HCT116 (cell line): ENCODE data around the gene ATP2B3. TPM values are rescaled to one million over a fixed set of nuclear protein-coding genes. Genes with fewer than 3 reads are reported as not detected.

Source experiments
- ATAC-seq: fragments of 200-7000 bp; cut with Tn5 transposase; 2 replicates; pipeline ENCODE4 v1.9.1; 2020; ENCODE audit warnings: mild to moderate bottlenecking, moderate library complexity
- BruUV-seq: library from RNA; stranded (reverse); fragments of 400-500 nt; replicated peaks from 2 replicates; lab custom pipeline; 2021; lab: Mats Ljungman, UMichigan
- CTCF ChIA-PET: fragments of 300-600 bp; sonication (Branson Sonifier 250); formaldehyde crosslinking; loops from one replicate; lab custom pipeline; 2021; ENCODE audit warnings: antibody characterized with exemption; lab: Charles Lee
- POLR2A ChIA-PET: fragments of 300-600, 350-600 bp; sonication (Branson Sonifier 250); formaldehyde crosslinking; loops from one replicate; lab custom pipeline; 2021; ENCODE audit warnings: antibody characterized with exemption; lab: Charles Lee
- RAD21 ChIA-PET, 2 experiments: fragments of 300-600 bp; sonication (Branson Sonifier 250); formaldehyde crosslinking; loops; one replicate each; lab custom pipeline; 2023; ENCODE audit warnings: low total read pairs in 2 of 2; ENCODE audit not compliant: uncharacterized antibody in 2 of 2, unreplicated experiment in 2 of 2, low non-redundant PET in 1 of 2; lab: Charles Lee
- DNase-seq: peaks from one replicate; pipeline ENCODE4 v3.0.0-alpha.2; 2010; ENCODE audit warnings: low read depth, low spot score
- H2AFZ ChIP-seq: fragments of 200-600 bp; shearing (Covaris generic), sonication (generic); 2 replicates; pipeline ENCODE4 v1.6.1; 2017; ENCODE audit warnings: low read depth, mixed run types, mixed read lengths, antibody characterized with exemption, low read length; ENCODE audit not compliant: poor library complexity, severe bottlenecking
- H3K27ac ChIP-seq: 2 replicates; pipeline ENCODE4 v1.5.1; 2012; ENCODE audit warnings: low read depth, low read length
- H3K27me3 ChIP-seq: fragments of 200-600 bp; sonication (generic); 2 replicates; pipeline ENCODE4 v1.6.1; 2016; ENCODE audit warnings: mixed run types, low read length, mixed read lengths; ENCODE audit not compliant: insufficient read depth
- H3K36me3 ChIP-seq, 2 experiments: fragments of 200-500 bp in 1 of 2; fragments of 200-600 bp in 1 of 2; sonication (Bioruptor generic) in 1 of 2; sonication (generic) in 1 of 2; 2 replicates each; pipeline versions ENCODE4 v1.5.1 to v1.6.1; 2014 to 2016; ENCODE audit warnings: low read length in 2 of 2, inconsistent platforms in 1 of 2, mixed read lengths in 1 of 2, mixed run types in 1 of 2; ENCODE audit not compliant: insufficient read depth in 2 of 2, control insufficient read depth in 1 of 2
- H3K4me1 ChIP-seq, 2 experiments: fragments of 200-600 bp in 1 of 2; sonication (generic) in 1 of 2; 2 replicates each; pipeline versions ENCODE4 v1.5.1 to v1.6.1; 2012 to 2017; ENCODE audit warnings: low read length in 2 of 2, inconsistent platforms in 1 of 2, mild to moderate bottlenecking in 1 of 2, mixed read lengths in 1 of 2, mixed run types in 1 of 2, moderate library complexity in 1 of 2; ENCODE audit not compliant: insufficient read depth in 2 of 2, control insufficient read depth in 1 of 2
- H3K4me2 ChIP-seq: fragments of 200-600 bp; sonication (generic); 2 replicates; pipeline ENCODE4 v1.6.1; 2017; ENCODE audit warnings: mixed run types, low read length, mixed read lengths
- H3K4me3 ChIP-seq, 2 experiments: fragments of 200-600 bp in 1 of 2; sonication (generic) in 1 of 2; replicated peaks in 1 of 2; 2 replicates each; pipeline ENCODE4 v1.5.1; 2011 to 2016; ENCODE audit warnings: low read length in 2 of 2, control low read depth in 1 of 2, low read depth in 1 of 2, mild to moderate bottlenecking in 1 of 2, mixed read lengths in 1 of 2, mixed run types in 1 of 2
- H3K79me2 ChIP-seq: fragments of 200-600 bp; sonication (generic); 2 replicates; pipeline ENCODE4 v1.6.1; 2017; ENCODE audit warnings: mild to moderate bottlenecking, mixed run types, low read length, moderate library complexity, mixed read lengths; ENCODE audit not compliant: insufficient read depth
- H3K9ac ChIP-seq: fragments of 200-600 bp; sonication (generic); 2 replicates; pipeline ENCODE4 v1.6.1; 2016; ENCODE audit warnings: low read length, mixed read lengths
- H3K9me2 ChIP-seq: fragments of 200-600 bp; sonication (generic), shearing (Covaris generic); 2 replicates; pipeline ENCODE4 v1.6.1; 2017; ENCODE audit warnings: mixed run types, mild to moderate bottlenecking, moderate library complexity; ENCODE audit not compliant: insufficient read depth
- H3K9me3 ChIP-seq, 2 experiments: fragments of 200-500 bp in 1 of 2; fragments of 200-600 bp in 1 of 2; sonication (Bioruptor generic) in 1 of 2; sonication (generic) in 1 of 2; 2 replicates each; pipeline ENCODE4 v1.6.1; 2014 to 2017; ENCODE audit warnings: low read length in 2 of 2, mixed read lengths in 2 of 2, inconsistent platforms in 1 of 2, low read depth in 1 of 2, mild to moderate bottlenecking in 1 of 2, mixed run types in 1 of 2, moderate library complexity in 1 of 2; ENCODE audit not compliant: control insufficient read depth in 1 of 2, insufficient read depth in 1 of 2
- H4K20me1 ChIP-seq: fragments of 200-600 bp; sonication (generic), shearing (Covaris generic); 2 replicates; pipeline ENCODE4 v1.6.1; 2017; ENCODE audit warnings: mixed run types, mild to moderate bottlenecking, moderate library complexity; ENCODE audit not compliant: insufficient read depth
- ATF3 ChIP-seq: IDR thresholded peaks from 2 replicates; pipeline ENCODE4 v1.6.1; 2012
- CEBPB ChIP-seq: IDR thresholded peaks from 2 replicates; pipeline ENCODE4 v1.6.1; 2012; ENCODE audit warnings: low read depth
- EGR1 ChIP-seq: IDR thresholded peaks from 2 replicates; pipeline ENCODE4 v1.6.1; 2012; ENCODE audit warnings: low read depth
- ELF1 ChIP-seq: IDR thresholded peaks from 2 replicates; pipeline ENCODE4 v1.6.1; 2012; ENCODE audit warnings: low read depth, borderline replicate concordance
- EZH2 ChIP-seq: fragments of 200-600 bp; sonication (generic); IDR thresholded peaks from 2 replicates; pipeline ENCODE4 v1.6.1; 2017; ENCODE audit warnings: antibody characterized with exemption, mixed run types
- FOSL1 ChIP-seq: IDR thresholded peaks from 2 replicates; pipeline ENCODE4 v1.6.1; 2012; ENCODE audit warnings: low read depth
- POLR2A ChIP-seq: IDR thresholded peaks from 2 replicates; pipeline ENCODE4 v1.7.0; 2011; ENCODE audit warnings: borderline replicate concordance; ENCODE audit not compliant: insufficient read depth, insufficient read length; ENCODE audit errors: extremely low read depth
- POLR2AphosphoS5 ChIP-seq: IDR thresholded peaks from 2 replicates; pipeline ENCODE4 v1.6.1; 2011; ENCODE audit warnings: mild to moderate bottlenecking, low read depth, low read length, moderate library complexity
- REST ChIP-seq: IDR thresholded peaks from 2 replicates; pipeline ENCODE4 v1.6.1; 2012; ENCODE audit warnings: low read depth
- SIN3A ChIP-seq: IDR thresholded peaks from 2 replicates; pipeline ENCODE4 v1.6.1; 2012; ENCODE audit warnings: low read depth
- SRF ChIP-seq: IDR thresholded peaks from 2 replicates; pipeline ENCODE4 v1.6.1; 2012; ENCODE audit warnings: low read depth
- intact Hi-C: fragments of 100-400 bp; cut with micrococcal nuclease; formaldehyde crosslinking; loops from 2 replicates; pipeline ENCODE4 v1.10.0; 2022
- total RNA-seq: library from RNA; stranded (reverse); gene quantifications from one replicate; pipeline ENCODE4 v1.2.1, GENCODE V29; 2021; ENCODE audit not compliant: unreplicated experiment
- TF ChIP-seq, protein P1 (sequence below): IDR thresholded peaks from 2 replicates; pipeline ENCODE4 v1.6.1; 2012
- TF ChIP-seq, protein P2 (sequence below), 3 experiments: fragments of 200-600 bp in 1 of 3; sonication (generic) in 1 of 3; IDR thresholded peaks in 2 of 3; conservative IDR thresholded peaks in 1 of 3; 2 replicates each; pipeline ENCODE4 v1.5.1; 2012 to 2017; ENCODE audit warnings: low read depth in 2 of 3, low read length in 2 of 3, antibody characterized with exemption in 1 of 3, borderline replicate concordance in 1 of 3, control low read depth in 1 of 3, mild to moderate bottlenecking in 1 of 3, mixed read lengths in 1 of 3, mixed run types in 1 of 3, moderate library complexity in 1 of 3; ENCODE audit not compliant: insufficient read depth in 1 of 3
- TF ChIP-seq, protein P3 (sequence below): IDR thresholded peaks from 2 replicates; pipeline ENCODE4 v1.6.1; 2011; ENCODE audit warnings: mild to moderate bottlenecking, low read length, moderate library complexity; ENCODE audit not compliant: insufficient replicate concordance; ENCODE audit errors: extremely low read depth

Gene ATP2B3
- total RNA-seq, 1 experiment from 2014 or later, result not detected

GRCh38 chrX:153475271-153475670 is 42.2 kb upstream of the ATP2B3 start:
- intact Hi-C loops, result no loop called here
- no peaks in the 10 kb centered on the region for H4K20me1 ChIP-seq
- H3K36me3 ChIP-seq, result no peaks in the 10 kb centered on the region
- POLR2A ChIA-PET, result no interaction called here
- no peak overlapping the region for H2AFZ ChIP-seq
- no peak overlapping the region for H3K4me3 ChIP-seq
- TF ChIP-seq EGR1 (no peak), POLR2AphosphoS5 (no peak), POLR2A (no peak), EZH2 (no peak), REST (no peak), FOSL1 (no peak), ATF3 (no peak), ELF1 (no peak), SIN3A (no peak), SRF (no peak), CEBPB (no peak)
- TF ChIP-seq, protein P1, sequence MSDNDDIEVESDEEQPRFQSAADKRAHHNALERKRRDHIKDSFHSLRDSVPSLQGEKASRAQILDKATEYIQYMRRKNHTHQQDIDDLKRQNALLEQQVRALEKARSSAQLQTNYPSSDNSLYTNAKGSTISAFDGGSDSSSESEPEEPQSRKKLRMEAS, result no peak
- TF ChIP-seq, protein P2, sequence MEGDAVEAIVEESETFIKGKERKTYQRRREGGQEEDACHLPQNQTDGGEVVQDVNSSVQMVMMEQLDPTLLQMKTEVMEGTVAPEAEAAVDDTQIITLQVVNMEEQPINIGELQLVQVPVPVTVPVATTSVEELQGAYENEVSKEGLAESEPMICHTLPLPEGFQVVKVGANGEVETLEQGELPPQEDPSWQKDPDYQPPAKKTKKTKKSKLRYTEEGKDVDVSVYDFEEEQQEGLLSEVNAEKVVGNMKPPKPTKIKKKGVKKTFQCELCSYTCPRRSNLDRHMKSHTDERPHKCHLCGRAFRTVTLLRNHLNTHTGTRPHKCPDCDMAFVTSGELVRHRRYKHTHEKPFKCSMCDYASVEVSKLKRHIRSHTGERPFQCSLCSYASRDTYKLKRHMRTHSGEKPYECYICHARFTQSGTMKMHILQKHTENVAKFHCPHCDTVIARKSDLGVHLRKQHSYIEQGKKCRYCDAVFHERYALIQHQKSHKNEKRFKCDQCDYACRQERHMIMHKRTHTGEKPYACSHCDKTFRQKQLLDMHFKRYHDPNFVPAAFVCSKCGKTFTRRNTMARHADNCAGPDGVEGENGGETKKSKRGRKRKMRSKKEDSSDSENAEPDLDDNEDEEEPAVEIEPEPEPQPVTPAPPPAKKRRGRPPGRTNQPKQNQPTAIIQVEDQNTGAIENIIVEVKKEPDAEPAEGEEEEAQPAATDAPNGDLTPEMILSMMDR (IDR thresholded peaks at IDR 0.05 in 2 of 3, conservative IDR thresholded peaks at IDR 0.05 in 1 of 3; ENCODE audit: borderline replicate concordance in 1 of 3, insufficient read depth in 1 of 3, low read depth in 2 of 3, low read length in 2 of 3), result no peak
- TF ChIP-seq, protein P3, sequence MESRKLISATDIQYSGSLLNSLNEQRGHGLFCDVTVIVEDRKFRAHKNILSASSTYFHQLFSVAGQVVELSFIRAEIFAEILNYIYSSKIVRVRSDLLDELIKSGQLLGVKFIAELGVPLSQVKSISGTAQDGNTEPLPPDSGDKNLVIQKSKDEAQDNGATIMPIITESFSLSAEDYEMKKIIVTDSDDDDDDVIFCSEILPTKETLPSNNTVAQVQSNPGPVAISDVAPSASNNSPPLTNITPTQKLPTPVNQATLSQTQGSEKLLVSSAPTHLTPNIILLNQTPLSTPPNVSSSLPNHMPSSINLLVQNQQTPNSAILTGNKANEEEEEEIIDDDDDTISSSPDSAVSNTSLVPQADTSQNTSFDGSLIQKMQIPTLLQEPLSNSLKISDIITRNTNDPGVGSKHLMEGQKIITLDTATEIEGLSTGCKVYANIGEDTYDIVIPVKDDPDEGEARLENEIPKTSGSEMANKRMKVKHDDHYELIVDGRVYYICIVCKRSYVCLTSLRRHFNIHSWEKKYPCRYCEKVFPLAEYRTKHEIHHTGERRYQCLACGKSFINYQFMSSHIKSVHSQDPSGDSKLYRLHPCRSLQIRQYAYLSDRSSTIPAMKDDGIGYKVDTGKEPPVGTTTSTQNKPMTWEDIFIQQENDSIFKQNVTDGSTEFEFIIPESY, result no peak
- no TSS peak for BruUV-seq
- no peak overlapping the region for H3K27ac ChIP-seq
- H3K27me3 ChIP-seq, result no peaks in the 10 kb centered on the region
- no peaks in the 10 kb centered on the region for H3K9me2 ChIP-seq
- H3K4me1 ChIP-seq, result peaks cover 0 to 5% of the 10 kb centered on the region in 2 experiments; a peak in 1 of 4 replicates
- RAD21 ChIA-PET, result no interaction called here
- H3K9me3 ChIP-seq, result no peaks in the 10 kb centered on the region
- H3K4me2 ChIP-seq, result no peak overlapping the region
- ATAC-seq (no peak), DNase-seq (no peak)
- CTCF ChIA-PET, result no interaction called here
- H3K79me2 ChIP-seq, result no peaks in the 10 kb centered on the region
- no peak overlapping the region for H3K9ac ChIP-seq
